ENCODE measurements around the gene RPL3.
"Not testable (repeated sequence)": the region's sequence is repeated elsewhere in the genome, so short reads cannot be mapped to it uniquely, and the experiment has no call there.

RPL3 gene

DNA sequence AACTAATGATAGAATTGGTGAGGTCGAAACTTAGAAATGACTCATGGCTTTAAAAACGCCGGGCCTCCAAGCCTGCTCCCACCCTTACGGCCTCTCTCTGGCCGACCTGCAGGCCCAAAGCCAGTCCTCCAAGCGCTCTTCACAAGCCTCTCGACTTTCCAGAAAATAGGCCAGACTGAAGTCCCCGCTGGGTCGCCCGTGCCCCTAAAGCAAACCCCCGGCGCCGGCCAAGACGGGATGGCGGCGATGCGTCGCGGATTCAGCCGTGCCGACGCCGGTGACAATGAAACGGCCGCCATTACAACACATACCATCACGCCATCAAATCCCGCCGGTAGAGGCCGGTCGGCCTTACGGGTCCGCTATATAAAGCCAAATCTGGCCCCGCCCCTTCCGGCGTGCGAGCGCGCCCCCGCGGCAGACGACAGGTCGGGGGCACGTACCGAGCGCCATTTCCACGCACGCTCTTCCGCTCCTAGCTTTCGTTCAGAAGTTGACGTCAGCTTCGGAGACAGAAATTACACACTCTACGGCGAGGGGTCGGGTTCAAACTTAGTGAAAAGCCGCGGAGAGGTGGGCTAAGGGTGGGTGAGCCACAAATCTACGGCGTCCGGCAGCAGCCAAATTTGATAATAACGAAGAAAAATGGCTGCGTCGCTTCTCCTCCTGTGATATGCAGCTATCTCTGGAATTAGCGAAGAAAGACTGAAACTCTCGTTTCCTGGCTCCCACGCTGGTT, at the start of gene RPL3:
Gene RPL3 (minus strand): TSS at position 340 of the 739 bp plus-strand sequence. CDS start 26 bp downstream, at position 314.
- peak; percentile 97 for DNase-seq

DNA sequence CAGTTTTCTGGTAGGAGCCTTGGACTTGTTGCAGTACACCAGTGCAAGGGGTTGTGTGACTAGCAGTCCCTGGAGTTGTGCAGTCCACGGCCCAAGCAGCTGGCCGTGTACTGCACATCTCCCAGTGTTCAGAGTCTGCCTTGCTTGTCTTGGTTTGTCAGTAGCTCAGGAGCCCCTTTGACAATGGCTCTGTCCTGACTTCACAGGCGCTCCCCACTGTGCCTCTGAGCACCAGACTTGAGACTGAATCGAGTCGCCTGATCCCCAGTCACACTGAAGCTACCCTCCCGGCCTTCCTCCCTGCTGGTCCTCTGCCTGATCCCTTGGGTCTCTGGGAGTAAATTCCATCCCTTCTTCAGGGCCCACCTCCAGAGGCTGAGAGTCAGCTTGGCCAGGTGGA, 49.8 kb upstream of the RPL3 start:
- no peak for DNase-seq

DNA sequence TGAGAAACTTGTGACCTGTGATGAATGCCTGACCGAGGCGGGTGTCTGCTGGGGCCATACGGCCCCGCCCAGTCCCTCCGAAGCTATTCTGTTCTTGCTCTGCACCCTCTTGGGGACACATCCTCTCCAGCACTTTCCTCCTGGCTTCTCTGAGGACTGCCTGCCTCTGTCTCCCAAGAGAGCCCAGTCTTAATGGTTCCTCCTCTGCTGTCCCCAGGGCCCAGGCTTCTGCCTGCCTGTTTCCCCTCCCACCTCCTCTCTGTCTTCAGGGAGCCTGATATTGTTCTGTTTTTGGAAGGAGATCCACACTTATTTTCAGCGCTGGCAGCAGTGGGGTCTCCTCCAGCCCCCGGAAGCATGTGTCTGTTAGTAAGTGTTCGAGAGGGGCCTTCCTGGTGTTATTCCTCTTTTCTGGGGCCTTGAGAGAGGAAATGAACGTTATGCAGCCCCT, 49.1 kb upstream of the RPL3 start:
- DNase-seq = no peak

DNA sequence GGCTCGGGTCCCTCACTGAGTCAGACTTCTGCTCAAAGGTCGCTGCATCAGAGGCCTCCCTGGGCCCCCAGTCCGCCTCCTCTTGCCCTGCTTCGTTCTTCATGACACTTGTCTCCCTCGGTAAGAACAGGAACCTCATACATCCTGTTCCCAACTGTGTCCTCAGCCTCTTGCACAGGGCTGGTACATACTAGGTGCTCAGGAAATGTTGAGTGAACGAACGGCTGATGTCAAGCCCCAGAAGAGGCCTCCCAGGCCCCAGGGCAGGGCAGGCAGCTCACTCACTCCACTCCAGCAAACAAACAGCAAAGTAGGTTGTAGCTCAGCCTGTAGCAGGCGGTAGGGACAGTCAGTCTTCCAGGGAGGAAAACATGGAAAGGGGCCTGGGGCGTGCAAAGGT, 47.6 kb upstream of the RPL3 start:
- DNase-seq = no peak

DNA sequence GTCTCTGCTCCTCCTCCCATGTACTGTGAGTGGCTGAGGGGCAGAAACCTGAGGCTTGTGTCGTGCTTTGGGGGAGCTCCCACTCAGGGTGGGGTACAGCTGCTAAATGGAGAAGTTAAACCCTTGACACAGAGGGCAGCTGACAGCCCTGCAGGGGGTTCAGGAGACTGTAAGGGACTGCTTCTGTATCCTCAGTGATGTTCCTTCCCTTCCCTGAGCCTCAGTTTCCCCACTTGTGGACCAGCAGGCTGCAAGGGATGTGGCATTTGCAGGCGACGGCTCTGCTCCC, 46.0 kb upstream of the RPL3 start:
- no peak for DNase-seq

DNA sequence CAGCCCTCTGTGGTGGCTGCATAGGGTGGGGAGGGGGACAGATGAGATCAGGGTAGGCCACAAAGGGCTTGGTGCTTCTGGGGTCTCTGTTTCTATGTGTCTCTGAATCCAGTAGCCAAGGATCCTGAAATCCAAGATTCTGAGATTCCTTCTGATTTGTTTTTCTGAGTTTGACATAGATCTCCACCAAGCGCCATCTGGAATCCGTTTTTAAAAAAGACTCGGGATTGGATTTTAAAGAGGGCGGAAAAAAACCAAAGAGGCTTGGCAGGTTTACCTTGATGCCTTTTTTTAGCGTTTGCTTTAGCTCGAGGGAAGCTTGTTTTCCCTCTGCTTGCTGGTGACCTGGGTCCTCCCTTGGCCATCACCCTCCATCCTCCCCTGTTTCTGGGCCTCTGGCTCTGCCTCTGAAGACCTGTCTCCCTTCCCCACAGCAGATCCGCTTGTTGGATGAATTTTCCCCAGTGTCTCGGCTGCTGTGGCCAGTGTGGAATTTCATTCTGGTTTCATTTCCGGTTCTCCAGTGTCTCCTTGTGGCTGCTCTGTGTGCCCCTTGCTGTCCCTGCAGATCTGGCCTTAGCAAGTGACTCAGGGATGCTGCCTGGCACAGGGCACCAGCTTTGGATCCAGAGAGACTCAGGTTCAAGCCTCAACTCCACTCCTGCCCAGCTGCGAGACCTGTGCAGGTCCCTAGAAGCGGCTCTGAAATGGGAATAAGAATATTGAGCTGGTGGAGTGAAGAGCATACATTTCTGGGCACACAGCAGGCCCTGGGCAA, 45.5 kb upstream of the RPL3 start:
- no peak for DNase-seq

GRCh38 chr22:39363751-39364515, 44.5 kb upstream of the RPL3 start:
- DNase-seq = no peak

- no peak for DNase-seq
Observed at GRCh38 chr22:39362932-39363331, 43.5 kb upstream of the RPL3 start.

DNA sequence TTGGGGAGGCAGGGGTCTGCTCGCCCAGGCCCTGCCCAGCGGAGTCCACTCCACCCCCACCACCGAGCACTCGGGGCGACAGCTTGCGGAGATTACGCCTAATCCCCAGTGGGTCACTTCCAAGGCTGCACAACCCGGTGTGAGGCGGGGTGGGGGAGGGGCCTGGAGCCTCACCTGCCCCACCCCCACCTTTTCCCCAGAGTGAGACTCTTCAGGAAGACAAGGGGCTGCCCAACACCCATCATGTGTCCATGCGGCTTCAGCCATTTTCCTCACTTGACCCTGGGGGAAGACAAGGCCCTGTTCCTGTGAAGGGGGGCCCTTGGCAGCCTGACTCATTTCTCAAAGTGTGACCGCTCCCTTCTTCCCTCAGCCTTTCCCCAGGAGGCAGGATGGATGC, 42.8 kb upstream of the RPL3 start:
- DNase-seq = no peak

GRCh38 chr22:39361496-39361895, 42.1 kb upstream of the RPL3 start:
- no peak for DNase-seq

DNA sequence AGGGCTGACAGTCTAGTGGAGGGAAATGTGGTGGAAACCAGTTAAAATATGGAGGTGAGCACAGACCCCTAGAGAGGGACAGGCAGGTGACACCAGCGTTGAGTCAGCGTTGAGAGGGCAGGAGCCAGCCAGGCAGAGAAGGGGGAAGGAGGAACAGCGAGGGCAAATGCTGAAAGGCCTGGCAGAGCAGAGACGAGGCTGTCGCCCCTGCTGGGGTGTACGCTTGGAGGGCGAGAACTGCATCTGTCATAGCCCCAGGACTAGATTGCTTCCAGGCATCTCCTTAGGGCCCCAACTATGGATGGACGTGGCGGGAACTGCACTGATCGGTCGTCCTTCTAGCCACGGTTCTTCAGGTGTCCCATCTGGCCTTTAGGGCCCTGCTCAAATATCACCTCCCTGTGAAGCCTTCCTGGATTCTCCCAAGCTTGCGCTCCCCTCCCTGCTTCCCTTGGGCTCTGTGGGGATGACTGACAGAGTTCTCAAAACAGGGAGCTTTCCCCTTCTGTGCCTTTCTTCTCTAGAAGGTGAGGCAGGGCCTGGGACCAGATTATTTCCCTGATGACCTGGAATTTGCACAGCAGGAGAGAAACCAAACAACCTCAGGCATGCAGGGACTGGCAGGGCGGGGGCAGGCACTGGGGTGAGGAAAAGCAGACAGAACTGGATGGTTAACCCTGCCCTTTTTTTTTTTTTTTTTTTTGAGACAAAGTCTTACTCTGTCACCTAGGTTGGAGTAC, 41.4 kb upstream of the RPL3 start:
- DNase-seq = no peak

- no peak for DNase-seq
Observed at GRCh38 chr22:39360242-39360641, 40.8 kb upstream of the RPL3 start.

- no peak for DNase-seq
Observed at GRCh38 chr22:39359659-39360195, 40.3 kb upstream of the RPL3 start.

GRCh38 chr22:39358197-39358596, 38.8 kb upstream of the RPL3 start:
- DNase-seq = not testable (repeated sequence)

GRCh38 chr22:39357110-39358108, 38.0 kb upstream of the RPL3 start:
- not testable (repeated sequence) for DNase-seq

DNA sequence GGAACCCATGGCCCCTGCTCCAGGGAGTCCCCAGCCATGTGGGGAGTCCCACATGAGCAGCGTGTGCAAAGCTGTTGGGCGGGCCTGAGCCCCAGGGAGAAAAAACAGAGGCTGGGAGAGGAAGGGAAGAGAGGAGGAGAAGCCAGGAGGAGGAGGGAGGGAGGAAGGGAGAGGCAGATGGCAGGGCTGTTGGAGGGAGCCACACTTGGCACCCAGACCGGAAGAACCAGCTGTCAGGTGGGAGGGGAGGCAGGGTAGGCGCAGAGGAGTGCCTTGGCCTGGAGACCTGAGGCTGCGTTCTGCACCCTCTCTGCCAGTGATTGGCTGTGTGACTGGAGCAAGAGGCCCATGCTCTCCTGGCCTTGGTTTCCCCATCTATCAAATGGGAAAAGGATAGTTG, 37.0 kb upstream of the RPL3 start:
- DNase-seq = no peak

- DNase-seq = not testable (repeated sequence)
Observed at GRCh38 chr22:39355805-39356204, 36.4 kb upstream of the RPL3 start.

DNA sequence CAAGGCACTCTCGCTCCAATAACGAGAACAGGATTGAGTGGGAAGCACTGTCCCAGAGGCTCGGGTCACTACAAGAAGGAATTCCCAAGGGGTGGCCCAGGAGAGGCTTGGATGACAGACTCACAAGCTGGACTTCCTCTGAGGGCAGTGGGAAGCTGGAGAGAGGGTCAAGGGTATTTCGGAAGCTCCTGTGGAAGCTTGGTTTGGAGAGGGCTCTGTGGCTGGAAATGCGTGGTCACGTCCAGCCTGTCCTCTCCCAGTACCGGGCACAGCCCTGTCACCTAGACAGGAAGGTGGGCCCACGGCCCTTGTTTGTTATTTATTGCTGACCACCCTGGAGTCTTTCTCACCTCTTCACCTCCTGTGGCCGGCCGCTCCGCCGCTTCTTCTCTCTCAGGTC, 35.7 kb upstream of the RPL3 start:
- no peak for DNase-seq

GRCh38 chr22:39353346-39353745, 33.9 kb upstream of the RPL3 start:
- DNase-seq = no peak

GRCh38 chr22:39352306-39352891, 33.0 kb upstream of the RPL3 start:
- DNase-seq = no peak

DNA sequence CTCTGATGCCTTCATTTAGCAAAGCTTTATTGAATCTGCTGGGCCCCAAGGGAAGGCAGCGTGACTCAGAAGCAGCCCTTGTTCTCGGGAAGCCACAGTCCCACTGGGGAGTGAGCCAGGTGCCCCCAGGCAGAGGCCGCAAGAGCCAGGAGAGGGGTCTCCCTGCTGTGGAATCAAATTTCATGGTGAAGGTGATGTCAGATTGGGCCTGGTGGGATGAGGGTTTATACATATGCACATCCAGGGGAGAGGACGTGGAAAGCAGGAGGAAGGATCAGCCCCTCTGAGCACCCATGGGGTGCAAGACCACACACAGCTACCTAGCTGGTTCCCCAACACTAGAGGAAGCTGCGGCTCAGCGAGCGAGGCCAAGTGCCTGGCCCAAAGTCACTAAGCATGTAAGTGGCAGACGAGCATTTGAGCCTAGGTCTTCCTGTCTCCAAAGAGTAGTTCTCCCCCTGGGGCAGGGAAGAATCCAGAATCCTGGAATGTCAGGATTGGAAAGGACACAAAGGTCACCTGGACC, 32.3 kb upstream of the RPL3 start:
- no peak for DNase-seq

Measured in HCEC 1CT (cell line).